Measurements from ENCODE around the gene CTIF. TPM values are rescaled to one million over a fixed set of nuclear protein-coding genes. Genes with fewer than 3 reads are reported as not detected.

CTIF gene
- total RNA-seq, 1 experiment from 2014 or later, result 95.8 TPM

DNA sequence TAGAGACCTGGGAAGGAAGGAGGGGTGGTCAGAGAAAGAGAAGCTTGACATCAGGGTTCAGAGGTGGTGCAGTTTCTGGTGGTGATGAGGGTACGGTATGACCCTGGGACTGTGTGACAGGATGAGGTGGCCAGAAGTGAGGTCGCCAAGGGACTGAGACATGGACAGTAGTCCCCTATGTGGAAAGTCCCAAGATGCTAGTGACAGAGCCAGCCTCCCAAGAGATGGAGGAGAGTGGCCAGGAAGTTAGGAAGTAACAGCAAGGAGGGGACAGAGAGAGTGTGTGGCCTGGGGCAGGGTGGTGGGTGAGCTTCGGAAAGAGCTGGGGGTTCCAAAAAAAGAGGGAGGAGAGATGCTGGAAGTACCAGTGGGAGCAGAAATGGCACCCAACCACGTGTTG lies 345.9 kb downstream of the CTIF start:
- TF ChIP-seq, protein P1, sequence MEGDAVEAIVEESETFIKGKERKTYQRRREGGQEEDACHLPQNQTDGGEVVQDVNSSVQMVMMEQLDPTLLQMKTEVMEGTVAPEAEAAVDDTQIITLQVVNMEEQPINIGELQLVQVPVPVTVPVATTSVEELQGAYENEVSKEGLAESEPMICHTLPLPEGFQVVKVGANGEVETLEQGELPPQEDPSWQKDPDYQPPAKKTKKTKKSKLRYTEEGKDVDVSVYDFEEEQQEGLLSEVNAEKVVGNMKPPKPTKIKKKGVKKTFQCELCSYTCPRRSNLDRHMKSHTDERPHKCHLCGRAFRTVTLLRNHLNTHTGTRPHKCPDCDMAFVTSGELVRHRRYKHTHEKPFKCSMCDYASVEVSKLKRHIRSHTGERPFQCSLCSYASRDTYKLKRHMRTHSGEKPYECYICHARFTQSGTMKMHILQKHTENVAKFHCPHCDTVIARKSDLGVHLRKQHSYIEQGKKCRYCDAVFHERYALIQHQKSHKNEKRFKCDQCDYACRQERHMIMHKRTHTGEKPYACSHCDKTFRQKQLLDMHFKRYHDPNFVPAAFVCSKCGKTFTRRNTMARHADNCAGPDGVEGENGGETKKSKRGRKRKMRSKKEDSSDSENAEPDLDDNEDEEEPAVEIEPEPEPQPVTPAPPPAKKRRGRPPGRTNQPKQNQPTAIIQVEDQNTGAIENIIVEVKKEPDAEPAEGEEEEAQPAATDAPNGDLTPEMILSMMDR (IDR thresholded peaks at IDR 0.05; ENCODE audit: unreplicated experiment), result no peak
- DNase-seq (ENCODE audit: unreplicated experiment), result no peak
- Mint-ChIP-seq H3K4me1 (ENCODE audit: insufficient read depth, unreplicated experiment) (no peaks in the 10 kb centered on the region), H3K27ac (ENCODE audit: low read depth, unreplicated experiment) (no peak overlapping the region), H3K9me3 (ENCODE audit: unreplicated experiment) (no peaks in the 10 kb centered on the region), H3K27me3 (ENCODE audit: insufficient read depth, unreplicated experiment) (no peaks in the 10 kb centered on the region), H3K36me3 (ENCODE audit: insufficient read depth, unreplicated experiment) (no peaks in the 10 kb centered on the region), H3K4me3 (ENCODE audit: unreplicated experiment) (no peak overlapping the region)
- intact Hi-C loops (cut with micrococcal nuclease), result no loop called here
- ChIA-PET POLR2A (no interaction called here), CTCF (no interaction called here)
- BruUV-seq (replicated peaks), result no TSS peak

DNA sequence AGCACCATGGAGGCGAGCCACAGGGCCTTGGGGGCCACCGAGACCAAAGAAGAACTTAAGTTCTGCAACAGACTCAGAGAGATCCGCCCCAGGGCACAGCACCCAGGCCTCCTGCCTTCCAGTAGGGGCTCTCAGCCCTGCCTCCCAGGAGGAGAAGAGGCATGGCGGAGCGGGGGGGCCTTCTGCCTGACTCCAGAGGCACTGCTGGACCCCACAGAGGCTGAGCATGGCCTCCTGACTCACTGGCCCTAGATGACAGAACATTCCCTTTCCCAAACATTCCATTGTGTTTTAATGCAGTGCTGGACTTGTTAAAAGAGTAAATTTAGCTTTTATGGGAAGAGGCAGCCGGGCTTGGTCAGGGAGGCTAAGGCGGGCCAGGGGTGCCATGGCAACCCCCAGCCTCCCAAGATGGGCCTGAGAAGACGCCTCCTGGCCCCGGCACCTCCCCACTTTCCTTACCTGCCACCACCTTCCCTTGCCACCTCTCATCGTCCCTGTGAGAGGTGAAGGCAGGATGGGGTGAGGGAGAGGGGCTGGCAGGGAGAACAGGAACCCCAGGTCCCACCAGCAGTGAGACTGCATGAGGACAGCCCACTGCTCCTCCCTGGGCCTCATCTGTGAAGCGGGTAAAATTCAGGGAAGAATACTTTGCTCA lies 346.6 kb downstream of the CTIF start:
- POLR2A ChIA-PET, result no interaction called here
- no TSS peak for BruUV-seq (replicated peaks)
- no peak overlapping the region for H3K27ac Mint-ChIP-seq (ENCODE audit: low read depth, unreplicated experiment)
- H3K4me1 Mint-ChIP-seq (ENCODE audit: insufficient read depth, unreplicated experiment), result no peaks in the 10 kb centered on the region
- no peaks in the 10 kb centered on the region for H3K27me3 Mint-ChIP-seq (ENCODE audit: insufficient read depth, unreplicated experiment)
- H3K4me3 Mint-ChIP-seq (ENCODE audit: unreplicated experiment), result no peak overlapping the region
- CTCF ChIA-PET, result no interaction called here
- intact Hi-C loops (cut with micrococcal nuclease), result no loop called here
- no peaks in the 10 kb centered on the region for H3K36me3 Mint-ChIP-seq (ENCODE audit: insufficient read depth, unreplicated experiment)
- TF ChIP-seq, protein P1 (IDR thresholded peaks at IDR 0.05; ENCODE audit: unreplicated experiment), result no peak
- H3K9me3 Mint-ChIP-seq (ENCODE audit: unreplicated experiment), result no peaks in the 10 kb centered on the region
- DNase-seq (ENCODE audit: unreplicated experiment), result no peak

DNA sequence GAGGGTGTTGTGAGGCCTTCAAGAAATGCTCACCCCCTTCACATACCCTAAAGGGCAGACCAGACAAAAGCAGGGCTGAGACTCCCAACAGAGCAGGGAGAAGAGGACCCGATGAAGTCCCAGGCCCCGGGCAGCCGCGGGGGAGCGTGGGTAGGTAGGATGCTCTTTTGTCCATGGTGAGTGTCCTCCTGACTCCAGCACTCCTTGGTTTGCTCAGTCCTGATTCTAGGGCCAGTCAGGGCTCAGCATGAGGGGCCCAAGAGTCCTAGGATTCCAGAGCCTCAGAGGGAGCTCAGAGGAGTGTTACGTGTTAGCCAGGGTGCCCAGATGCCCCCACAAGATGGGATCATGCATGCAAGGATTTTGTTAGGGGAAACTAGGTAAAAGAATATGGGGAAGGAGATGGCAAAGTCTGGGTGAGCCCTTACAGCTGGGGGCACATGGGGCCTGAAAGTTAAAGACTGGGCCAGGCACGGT lies 347.1 kb downstream of the CTIF start:
- ChIA-PET CTCF (no interaction called here), POLR2A (no interaction called here)
- no peaks in the 10 kb centered on the region for H3K36me3 Mint-ChIP-seq (ENCODE audit: insufficient read depth, unreplicated experiment)
- no peaks in the 10 kb centered on the region for H3K27me3 Mint-ChIP-seq (ENCODE audit: insufficient read depth, unreplicated experiment)
- intact Hi-C loops (cut with micrococcal nuclease), result no loop called here
- H3K27ac Mint-ChIP-seq (ENCODE audit: low read depth, unreplicated experiment), result no peak overlapping the region
- DNase-seq (ENCODE audit: unreplicated experiment), result no peak
- H3K9me3 Mint-ChIP-seq (ENCODE audit: unreplicated experiment), result no peaks in the 10 kb centered on the region
- TF ChIP-seq, protein P1 (IDR thresholded peaks at IDR 0.05; ENCODE audit: unreplicated experiment), result no peak
- no peak overlapping the region for H3K4me3 Mint-ChIP-seq (ENCODE audit: unreplicated experiment)
- H3K4me1 Mint-ChIP-seq (ENCODE audit: insufficient read depth, unreplicated experiment), result no peaks in the 10 kb centered on the region
- BruUV-seq (replicated peaks), result no TSS peak

DNA sequence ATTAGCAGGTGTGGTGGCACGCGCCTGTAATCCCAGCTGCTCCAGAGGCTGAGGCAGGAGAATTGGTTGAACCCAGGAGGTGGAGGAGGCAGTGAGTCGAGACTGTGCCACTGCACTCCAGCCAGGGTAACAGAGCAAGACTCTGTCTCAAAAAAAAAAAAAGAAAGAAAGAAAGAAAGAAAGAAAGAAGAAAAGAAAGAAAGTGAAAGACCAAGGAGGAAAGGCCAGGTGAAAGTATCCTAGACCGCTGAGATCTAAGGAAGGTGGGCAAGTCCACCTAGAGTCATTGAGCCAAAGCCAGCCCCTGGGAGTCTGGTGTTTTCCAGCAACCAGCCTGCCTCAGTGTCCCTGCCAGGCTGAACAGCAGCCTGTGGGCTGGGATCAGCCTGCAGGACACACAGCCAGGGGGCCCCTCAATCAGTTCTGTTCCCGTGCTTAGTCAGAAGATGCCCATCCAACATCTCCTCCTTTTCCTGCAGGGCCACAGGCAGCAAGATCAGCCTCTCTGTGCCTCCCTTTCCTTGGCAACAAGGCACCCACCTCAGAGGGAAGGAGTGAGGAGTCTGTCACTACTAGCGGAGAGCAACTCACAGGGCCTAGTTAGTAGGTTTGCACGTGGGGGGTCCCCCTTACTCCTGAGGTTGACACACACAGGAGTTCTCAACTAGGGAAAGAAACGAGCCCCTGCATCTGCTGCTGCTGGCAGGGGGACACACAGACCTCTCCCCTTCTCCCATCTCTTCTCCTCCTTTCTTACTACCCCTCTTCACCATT lies 347.9 kb downstream of the CTIF start:
- BruUV-seq (replicated peaks), result no TSS peak
- DNase-seq (ENCODE audit: unreplicated experiment), result no peak
- Mint-ChIP-seq H3K27ac (ENCODE audit: low read depth, unreplicated experiment) (no peak overlapping the region), H3K36me3 (ENCODE audit: insufficient read depth, unreplicated experiment) (no peaks in the 10 kb centered on the region), H3K4me3 (ENCODE audit: unreplicated experiment) (no peak overlapping the region), H3K9me3 (ENCODE audit: unreplicated experiment) (no peaks in the 10 kb centered on the region), H3K4me1 (ENCODE audit: insufficient read depth, unreplicated experiment) (no peaks in the 10 kb centered on the region), H3K27me3 (ENCODE audit: insufficient read depth, unreplicated experiment) (no peaks in the 10 kb centered on the region)
- TF ChIP-seq, protein P1 (IDR thresholded peaks at IDR 0.05; ENCODE audit: unreplicated experiment), result no peak
- ChIA-PET POLR2A (no interaction called here), CTCF (no interaction called here)
- intact Hi-C loops (cut with micrococcal nuclease), result no loop called here

Data from MCF 10A (cell line).